ENCODE results near the gene PTP4A2.

PTP4A2 gene

DNA sequence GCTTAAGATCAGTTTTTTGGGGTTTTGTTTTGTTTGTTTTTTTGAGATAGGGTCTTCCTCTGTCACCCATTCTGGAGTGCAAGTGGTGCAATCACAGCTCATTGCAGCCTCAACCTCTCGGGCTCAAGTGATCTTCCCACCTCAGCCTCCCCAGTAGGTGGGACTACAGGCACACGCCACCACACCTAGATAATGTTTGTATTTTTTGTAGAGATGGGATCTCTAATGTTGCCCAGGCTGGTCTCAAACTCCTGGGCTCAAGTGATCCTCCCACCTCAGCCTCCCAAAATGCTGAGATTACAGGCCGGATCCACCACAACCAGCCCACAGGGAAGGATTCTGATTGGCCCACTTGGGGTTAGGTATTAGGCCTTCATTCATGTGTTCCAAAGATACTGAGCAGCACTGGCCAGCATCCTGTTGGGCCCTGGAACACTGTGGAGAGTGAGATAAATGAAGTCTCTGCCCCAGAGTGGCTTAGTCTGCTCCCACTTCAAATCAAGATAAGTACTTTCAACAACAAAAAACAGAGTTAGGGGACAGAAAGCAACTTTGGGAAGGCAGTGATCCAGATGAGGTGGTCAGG, 54.7 kb downstream of the PTP4A2 start:
- DNase-seq: no peak

DNA sequence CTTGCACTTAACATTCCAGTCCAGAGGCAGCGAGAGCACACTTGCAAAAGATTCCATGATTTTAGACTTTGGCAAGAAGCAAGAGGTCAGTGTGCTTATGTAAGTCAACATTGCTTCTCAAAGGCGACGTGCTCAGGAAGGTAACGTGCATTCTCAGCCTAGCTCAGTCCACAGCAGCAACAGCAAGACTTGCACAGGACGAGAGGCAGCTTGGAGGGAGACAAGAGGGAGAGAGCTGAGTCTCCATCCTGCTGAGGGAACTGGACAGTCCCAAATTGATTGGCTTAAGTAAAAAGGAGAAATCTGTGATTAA, 56.5 kb downstream of the PTP4A2 start:
- no peak for DNase-seq

DNA sequence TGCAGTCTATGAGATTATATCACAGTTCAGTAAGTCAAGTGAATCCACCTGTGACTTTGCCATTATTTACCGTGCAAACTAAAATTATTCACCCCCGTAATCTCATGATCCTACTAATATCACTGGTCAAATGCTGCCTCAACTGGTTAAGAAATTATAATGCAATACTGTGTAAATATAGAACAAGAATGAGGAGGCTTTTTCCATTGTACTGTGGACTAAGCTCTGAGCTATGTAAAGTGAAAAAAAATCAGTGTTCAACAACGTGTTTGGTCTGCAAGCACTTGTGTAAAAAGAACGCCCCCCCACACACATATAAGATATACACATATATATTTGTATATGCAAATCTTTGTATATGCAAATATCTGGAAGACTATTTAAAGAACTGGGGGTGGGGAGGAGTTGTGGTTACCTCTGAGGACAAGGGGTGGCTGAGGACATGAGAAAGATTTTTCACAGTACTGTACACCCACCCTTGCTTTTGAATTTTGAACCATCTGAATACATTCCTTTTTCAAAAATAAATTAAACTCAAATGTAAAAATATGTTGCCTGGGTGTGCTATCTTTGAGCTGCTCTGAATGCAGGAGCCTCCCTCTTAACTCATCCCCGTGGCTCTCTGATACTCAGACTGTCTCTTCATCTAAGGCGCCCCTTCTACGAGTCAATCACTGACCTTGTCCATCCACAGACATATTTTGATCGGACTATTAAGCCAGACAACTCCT, 57.0 kb downstream of the PTP4A2 start:
- no peak for DNase-seq

DNA sequence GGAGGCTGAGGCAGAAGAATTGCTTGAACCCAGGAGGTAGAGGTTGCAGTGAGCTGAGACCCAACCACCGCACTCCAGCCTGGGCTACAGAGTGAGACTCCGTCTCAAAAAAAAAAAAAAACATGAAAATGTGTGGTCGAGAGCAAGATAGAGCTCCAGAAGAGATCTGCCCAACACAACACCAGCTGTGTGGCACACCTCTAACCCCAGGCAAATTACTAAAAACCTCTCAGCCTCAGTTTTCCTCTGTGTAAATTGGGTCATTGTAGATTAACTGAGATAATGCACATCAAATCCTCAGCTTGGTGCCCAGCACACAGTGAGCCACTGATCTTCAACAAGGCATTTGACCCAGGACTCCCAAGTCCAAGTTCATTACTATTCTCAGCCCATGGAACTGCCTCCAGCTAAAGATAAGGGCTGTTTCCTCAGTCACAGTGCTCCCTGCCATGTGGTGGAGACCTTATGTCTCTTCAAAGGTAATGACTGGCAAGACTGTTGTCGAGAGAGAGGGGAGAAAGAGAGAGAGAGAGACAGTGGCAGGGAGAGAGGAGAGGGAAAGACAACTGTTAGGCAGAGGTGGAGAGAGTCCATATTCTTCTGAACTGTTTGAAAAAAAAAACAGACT, 58.1 kb downstream of the PTP4A2 start:
- no peak for DNase-seq

DNA sequence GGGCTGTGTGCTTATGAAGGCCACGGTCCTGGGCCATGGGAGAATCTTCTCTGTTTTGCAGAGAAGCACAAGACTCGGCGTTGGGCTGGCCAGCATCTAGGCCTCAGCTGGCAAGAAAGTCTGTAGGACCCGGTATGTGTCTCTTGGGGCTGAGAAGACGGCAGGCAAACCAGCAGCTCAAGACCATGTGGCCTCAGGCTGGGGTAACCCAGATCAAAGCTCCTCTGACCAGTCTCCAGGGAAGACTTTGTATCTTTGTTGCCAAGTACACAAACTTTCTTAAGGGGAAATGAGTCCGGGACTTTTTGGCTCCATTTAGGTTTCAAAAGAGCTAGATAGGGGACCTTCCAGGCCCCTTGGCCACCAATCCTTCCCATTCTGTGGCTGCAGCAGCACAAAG, 60.1 kb downstream of the PTP4A2 start:
- no peak for DNase-seq

DNA sequence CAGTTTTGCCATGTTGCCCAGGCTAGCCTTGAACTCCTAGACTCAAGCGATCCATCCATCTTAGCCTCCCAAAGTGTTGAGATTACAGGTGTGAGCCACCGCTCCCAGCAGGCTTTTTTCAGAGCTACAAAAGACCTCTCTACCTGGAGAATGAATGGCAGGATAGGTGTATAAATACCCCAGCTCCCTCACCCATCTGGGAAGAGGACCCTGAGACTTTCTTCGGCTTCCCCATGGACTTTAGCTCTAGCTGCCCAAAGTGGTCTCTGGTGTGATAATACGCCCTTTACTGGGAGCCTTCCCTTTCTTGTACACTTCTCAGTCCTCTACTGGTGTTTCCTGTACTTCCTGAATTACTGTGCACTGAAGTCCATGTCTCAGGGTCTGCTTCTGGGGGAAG, 60.6 kb downstream of the PTP4A2 start:
- no peak for DNase-seq

DNA sequence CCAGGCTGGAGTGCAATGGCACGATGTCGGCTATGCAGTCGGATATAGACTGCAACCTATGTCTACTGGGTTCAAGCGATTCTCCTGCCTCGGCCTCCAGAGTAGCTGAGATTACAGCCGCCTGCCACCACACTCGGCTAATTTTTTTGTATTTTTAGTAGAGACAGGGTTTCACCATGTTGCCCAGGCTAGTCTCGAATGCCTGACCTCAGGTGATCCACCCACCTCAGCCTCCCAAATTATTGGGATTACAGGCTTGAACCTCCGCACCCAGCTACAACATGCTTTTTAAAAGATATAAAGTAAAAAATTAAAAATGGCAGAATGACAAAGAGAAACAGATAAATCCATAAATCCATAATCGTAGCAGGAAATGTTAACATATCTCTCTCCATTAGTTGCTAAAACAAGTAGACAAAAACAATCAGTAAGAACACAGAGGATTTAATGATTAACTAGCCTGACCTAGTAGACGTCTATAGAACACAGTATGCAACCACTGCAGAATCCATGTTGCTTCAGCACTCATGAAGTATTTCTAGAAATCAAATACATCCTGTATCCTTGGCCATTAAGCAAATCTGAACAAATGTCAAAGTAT, 62.4 kb downstream of the PTP4A2 start:
- no peak for DNase-seq

DNA sequence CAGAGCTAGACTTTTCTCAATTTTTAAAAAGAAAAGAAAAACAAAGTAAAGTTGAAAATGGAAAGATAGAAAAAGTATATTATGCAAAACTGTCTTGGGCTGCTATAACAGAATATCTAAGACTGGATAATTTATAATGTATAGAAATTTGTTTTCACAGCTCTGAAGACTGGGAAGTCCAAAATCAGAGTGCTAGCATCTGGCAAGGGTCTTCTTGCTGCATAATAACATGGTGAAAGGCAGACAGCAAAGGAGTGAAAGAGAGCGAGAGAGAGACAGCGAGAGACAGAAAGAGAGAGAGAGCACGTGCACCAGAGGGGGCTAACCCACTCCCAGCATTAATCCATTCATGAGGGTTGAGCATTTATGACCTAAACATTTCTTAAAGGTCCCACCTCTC, 63.2 kb downstream of the PTP4A2 start:
- DNase-seq: no peak

DNA sequence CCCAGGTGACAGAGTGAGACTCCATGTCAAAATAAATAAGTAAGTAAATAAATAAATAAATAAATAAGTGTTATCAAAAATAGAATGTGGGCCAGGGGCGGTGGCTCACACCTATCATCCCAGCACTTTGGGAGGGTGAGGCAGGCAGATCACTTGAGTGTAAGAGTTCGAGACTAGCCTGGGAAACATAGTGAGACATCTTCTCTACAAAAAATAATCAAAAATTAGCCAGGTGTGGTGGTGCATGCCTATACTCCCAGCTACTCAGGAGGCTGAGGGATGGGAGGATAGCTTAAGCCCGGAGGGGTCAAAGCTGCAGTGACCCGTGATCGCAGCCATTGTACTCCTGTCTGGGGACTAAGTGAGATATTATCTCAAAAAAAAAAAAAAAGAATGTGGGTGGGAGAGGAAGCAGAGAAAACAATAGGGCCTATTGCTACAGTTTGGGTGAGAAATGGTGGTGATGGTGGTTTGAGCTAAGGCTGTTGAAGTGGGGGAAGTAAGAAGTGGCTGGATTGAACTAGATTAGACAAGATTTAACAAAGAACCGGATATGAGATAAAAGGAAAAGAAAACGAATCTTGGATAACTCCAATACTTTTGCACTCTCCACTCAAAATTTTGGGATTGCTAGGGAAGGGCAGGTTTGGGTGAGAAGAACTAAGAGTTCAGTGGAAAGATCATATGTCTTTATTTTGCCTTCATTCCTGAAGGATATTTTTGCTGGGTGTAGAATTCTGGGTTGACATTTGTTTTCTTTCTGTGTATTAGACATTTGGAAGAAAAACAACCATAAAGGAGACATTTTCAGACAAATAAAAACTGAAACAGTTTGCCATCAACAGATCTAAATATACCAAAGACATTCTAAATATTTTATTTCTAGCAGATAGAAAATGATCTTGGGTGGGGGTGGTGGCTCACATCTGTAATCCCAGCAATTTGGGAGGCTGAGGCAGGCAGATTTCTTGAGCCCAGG, 65.2 kb downstream of the PTP4A2 start:
- no peak for DNase-seq

DNA sequence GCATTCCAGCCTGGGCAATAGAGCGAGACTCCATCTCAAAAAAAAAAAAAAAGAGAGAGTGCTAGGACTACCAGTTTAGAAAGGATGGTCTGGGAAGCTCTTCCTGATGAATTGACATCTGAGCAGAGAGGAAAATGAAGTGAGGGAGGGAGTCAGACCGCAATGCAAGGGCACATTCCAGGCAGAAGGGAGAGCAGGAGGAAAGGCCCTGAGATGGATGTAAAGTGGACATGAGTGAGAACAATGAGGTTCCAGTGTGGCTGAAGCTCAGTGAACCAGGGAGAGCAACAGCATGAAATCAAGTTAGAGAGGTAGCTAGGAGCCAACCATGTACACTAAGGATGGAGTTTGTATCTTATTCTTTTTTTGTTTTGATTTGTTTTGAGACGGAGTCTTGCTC, 66.5 kb downstream of the PTP4A2 start:
- no peak for DNase-seq

DNA sequence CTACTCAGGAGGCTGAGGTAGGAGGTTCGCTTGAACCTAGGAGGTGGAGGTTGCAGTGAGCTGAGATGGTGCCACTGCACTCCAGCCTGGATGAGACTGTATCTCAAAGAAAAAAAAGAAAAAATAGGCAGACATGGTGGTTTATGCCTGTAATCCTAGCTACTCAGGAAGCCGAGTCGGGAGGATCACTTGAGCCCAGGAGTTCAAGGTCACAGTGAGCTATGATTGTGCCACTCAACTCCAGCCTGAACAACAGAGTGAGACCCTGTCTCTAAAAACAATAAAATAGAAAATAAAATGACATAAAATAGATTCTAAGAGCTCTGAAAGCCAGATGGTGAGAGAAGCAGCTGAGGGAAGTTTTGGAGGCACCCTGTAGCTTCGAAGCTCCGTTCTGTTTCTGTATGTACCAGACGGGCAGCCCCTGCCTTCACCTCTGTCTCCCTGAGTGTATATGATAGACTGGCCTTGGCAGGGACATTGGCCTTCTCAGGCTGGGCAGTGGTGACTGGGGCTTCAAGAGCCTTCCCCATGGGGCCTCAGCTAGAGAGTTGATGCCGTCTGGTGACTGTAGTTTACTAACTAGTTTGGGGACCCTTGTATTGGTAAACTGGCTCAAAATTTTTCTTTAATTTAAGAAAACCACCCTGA, 68.0 kb downstream of the PTP4A2 start:
- no peak for DNase-seq

DNA sequence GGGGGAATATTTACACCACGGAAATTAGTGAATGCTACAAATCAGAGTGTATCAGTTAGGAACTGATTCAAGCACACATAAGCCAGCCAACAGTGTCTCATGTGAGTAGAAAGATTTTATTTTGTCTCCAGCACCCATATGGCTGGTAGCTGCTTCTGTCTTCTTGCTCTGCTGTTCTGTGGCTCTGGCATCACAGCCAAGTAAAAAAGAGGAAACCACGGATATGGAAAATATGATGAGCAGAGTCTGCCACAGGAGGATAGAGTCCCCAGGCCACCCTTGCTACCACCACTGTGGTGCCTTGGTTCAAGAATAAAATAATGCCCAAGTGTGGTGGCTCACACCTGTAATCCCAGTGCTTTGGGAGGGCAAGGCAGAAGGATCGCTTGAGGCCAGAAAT, 68.7 kb downstream of the PTP4A2 start:
- DNase-seq: no peak

DNA sequence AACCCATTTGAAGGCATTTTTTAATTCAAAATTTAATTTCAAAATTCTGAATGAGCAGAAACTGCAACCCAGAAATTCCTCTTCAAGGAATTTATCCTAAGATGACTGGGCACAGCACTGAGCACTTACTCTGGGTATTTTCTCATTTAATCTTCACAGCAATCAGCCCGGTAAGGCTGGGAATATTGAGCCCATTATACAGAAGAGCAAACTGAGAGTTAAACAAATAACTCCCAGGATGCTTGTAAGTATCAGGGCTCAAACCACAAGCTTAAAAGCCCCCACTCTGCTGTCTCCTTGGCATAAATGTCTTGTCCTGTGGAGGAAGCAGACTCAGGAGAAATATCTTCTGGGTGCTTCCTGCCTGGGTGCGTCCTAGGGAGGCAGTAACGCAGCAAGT, 69.3 kb downstream of the PTP4A2 start:
- no peak for DNase-seq

DNA sequence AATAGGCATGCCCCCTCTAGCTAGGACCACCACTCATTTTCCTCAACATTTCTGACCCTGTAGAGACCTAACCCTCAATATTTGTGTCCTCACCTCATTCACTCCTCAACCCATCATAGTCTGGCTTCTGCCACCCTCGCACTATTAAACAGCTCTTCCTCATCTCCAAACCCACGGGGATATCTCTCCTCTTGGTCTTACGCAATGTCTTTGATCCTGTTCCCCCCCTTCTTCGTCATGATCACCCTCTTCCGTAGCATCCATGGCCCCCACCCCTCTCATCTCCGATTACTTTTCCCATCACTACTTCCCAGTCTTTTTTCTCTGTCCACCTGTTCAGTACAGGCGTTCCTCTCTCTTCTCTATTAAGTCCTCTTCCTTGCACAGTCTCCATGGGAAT, 70.6 kb downstream of the PTP4A2 start:
- DNase-seq: no peak

DNA sequence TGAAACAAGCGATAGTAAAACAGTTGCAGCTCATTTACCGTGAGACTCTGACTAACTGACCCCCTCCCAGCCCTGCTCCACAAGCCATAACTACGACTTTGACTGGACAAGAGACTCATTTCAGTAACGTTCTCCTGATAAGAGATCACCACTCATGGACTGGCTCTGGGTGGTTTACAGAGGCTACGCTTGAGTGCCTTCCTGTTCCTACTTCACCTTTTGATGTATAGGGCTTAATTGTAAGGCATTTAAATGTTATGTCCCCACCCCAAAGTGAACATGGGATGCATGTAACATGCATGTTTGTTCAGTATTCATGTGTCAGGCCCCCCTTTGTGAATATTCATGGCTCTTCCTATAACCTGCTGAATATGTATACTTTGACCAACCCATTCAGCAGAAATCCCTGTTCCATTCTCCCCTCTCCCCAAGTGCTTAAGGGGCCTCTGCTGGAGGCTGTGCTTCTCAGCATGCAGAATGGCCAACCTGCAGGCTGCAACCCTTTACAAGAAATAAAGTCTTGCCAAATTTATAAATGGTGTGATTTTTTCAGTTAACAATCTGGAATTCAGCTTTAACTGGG, 71.6 kb downstream of the PTP4A2 start:
- no peak for DNase-seq

DNA sequence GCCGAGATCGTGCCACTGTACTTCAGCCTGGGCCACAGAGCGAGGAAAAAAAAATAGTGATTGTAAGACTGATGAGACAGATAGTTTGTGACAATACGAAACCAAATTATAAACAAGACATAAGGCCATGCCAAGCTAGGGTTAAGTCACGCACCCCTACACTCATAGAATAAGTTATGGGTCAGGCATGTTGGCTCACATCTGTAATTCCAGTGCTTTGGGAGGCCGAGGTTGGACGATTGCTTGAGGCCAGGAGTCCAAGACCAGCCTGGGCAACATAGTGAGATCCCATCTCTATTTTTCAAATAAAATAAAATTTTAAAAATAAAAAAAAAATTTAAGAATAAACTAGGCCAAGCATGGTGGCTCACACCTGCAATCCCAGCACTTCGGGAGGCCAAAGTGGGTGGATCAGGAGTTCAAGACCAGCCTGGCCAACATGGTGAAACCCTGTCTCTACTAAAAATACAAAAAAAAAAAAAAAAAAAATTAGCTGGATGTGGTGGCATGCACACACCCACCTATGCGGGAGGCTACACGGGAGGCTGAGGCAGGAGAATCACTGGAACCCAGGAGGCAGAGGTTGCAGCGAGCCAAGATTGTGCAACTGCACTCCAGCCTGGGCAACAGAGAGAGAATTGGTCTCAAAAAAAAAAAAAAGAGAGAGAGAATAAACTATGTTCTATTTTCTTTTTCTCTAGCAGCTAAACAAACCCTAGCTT, 72.3 kb downstream of the PTP4A2 start:
- no peak for DNase-seq

DNA sequence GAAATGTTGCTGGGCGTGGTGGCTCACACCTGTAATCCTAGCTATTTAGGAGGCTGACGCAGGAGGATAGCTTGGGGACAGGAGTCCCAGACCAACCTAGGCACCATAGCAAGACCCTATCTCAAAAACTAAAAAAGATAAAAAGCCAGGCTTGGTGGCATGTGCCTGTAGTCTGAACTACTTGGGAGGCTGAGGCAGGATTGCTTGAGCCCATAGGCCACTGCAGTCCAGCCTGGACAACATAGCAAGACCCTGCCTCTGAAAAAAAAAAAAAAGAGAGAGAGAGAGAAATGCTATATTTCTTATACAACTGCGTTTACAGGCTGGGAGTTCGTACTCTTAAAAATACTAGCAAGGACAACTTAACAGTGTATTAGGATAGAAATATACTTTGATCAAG, 76.1 kb downstream of the PTP4A2 start:
- DNase-seq: no peak

DNA sequence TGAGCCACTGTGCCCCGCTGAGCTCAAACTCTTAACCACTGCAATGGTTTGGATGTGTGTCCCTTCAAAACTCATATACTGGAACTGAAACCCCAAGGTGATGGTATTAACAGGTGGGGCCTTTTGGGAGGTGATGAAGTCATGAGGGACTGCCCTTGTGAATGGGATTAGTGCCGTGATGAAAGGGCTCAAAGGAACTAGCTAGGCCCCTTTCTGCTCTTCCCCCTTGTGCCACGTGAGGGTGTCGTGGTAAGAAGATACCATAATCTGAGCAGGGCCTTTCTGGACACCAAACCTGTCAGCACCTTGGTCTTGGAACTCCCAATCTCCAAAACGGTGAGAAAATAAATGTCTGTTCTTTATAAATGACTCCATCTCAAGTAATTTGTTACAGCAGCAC, 76.8 kb downstream of the PTP4A2 start:
- no peak for DNase-seq

DNA sequence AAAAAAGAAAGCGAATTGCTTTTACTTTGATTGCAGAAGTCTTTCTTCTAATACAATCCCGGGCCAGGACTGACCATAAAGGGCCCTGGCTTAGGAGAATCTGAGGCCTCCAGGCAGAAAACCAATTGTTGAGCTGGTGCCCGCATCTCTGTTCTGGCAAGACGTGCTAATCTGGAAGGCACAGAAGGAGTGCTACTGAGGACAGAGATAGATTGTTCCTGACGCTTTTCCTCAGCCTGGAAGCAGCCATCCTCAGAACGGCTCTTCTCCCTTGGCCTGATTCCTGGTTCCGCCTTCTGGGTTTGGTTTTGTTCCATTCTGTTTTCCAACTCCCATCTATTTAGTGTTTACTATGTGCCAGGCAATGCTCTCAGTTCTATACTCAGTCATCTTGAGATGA, 77.6 kb downstream of the PTP4A2 start:
- DNase-seq: no peak

DNA sequence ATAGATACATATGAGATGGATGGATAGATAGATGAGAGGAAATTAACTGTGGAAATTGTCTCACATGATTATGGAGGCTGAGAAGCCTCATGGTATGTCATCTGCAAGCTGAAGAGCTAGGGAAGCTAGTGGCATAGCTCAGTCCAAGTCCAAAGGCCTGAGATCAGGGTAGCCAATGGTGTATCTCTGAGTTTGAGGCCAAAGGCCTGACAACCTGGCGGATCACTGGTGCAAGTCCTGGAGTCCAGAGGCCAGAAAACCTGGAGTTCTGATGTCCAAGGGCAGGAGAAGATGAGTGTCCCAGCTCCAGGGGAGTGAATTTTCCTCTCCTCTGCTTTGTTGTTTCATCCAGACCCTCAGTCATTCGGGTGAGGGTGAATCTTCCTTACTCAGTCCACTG, 78.4 kb downstream of the PTP4A2 start:
- no peak for DNase-seq

DNA sequence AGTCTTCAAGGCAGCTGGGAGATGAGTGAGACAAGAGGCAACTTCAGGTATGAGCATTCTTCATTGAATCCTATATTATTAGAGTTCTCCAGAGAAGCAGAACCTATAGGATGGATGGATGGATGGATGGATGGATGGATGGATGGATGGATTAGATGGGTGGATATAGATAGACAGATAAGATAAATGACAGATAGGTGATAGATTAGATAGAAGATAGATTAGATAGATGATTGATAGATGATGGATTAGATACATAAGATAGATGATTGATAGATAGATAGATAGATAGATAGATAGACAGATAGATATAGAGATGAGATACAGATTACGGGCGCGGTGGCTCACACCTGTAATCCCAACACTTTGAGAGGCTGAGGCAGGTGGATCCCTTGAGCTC, 79.1 kb downstream of the PTP4A2 start:
- DNase-seq: no peak

DNA sequence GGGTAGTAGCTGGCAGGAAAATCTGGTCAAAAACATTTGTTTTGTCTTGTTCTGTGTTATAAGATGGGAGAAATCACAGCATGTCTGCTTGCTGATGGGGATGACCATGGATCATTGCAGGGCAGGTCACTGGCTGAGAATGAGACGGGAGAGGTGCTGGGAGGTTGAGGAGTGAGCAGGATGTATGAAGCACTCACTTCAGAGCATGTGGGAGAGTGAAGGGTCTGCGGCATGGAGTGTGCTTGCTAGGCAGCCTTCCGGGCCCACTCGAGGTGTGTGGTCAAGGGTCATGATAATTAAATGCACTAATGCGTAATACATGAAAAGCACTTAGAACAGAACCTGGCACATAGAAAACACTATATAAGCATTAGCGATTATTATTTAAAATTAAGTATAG, 80.3 kb downstream of the PTP4A2 start:
- no peak for DNase-seq

Measured in stimulated activated naive CD4-positive, alpha-beta T cell treated with Interleukin-2 at 50 U/mL for 16 hours (primary cell).